ENCODE measurements around the gene TRDMT1.

Gene TRDMT1

GRCh38 chr10:17147884-17148489 lies 53.5 kb downstream of the TRDMT1 start:
- Histone ChIP-seq H3K9me3 (ENCODE audit: insufficient read depth, low read depth, low read length) (no peaks in the 10 kb centered on the region), H3K9ac (ENCODE audit: low read length) (no peak overlapping the region), H3K79me2 (ENCODE audit: control insufficient read depth, insufficient read depth, low read length, poor library complexity) (no peaks in the 10 kb centered on the region), H3K79me1 (ENCODE audit: low read length) (no peaks in the 10 kb centered on the region), H3K36me3 (ENCODE audit: control insufficient read depth in 1 of 2, insufficient read depth in 2 of 2, low read length in 2 of 2) (no peaks in the 10 kb centered on the region), H3K4ac (ENCODE audit: low read depth, low read length) (no peak overlapping the region), H2BK120ac (ENCODE audit: insufficient read depth, low read length, poor library complexity) (no peak overlapping the region), H3K4me3 (ENCODE audit: low read depth, low read length) (no peak overlapping the region), H3K27ac (ENCODE audit: low read depth, low read length) (no peak overlapping the region), H3K23ac (ENCODE audit: low read length) (no peak overlapping the region), H4K12ac (ENCODE audit: low read depth, low read length) (no peak overlapping the region), H4K91ac (ENCODE audit: low read depth, low read length) (no peak overlapping the region), H3K4me2 (ENCODE audit: low read length) (no peak overlapping the region), H4K8ac (ENCODE audit: low read depth, low read length) (no peak overlapping the region), H3K14ac (ENCODE audit: low read length) (no peak overlapping the region), H3K27me3 (ENCODE audit: insufficient read depth, low read length) (no peaks in the 10 kb centered on the region), H2AK5ac (ENCODE audit: low read length) (no peak overlapping the region), H2AFZ (ENCODE audit: insufficient read depth, low read length, poor library complexity) (no peak overlapping the region), H3K4me1 (ENCODE audit: control insufficient read depth in 1 of 2, insufficient read depth in 2 of 2, low read length in 2 of 2) (peaks cover 0 to 2% of the 10 kb centered on the region in 2 experiments), H2BK5ac (ENCODE audit: low read depth, low read length, poor library complexity) (no peak overlapping the region), H3K18ac (ENCODE audit: low read length) (no peak overlapping the region), H2BK12ac (ENCODE audit: low read length) (no peak overlapping the region)
- DNase-seq = no peak
- WGBS (ENCODE audit: extremely low coverage, insufficient coverage, insufficient read length) = no CpG with 5 or more reads among the region's 5 CpGs

- no peak overlapping the region for H2AK5ac ChIP-seq (ENCODE audit: low read length)
- no peak for DNase-seq
- H3K27ac ChIP-seq (ENCODE audit: low read depth, low read length) = no peak overlapping the region
- H2BK12ac ChIP-seq (ENCODE audit: low read length) = no peak overlapping the region
- H3K4ac ChIP-seq (ENCODE audit: low read depth, low read length) = no peak overlapping the region
- H3K23ac ChIP-seq (ENCODE audit: low read length) = no peak overlapping the region
- no peaks in the 10 kb centered on the region for H3K79me1 ChIP-seq (ENCODE audit: low read length)
- no peak overlapping the region for H3K18ac ChIP-seq (ENCODE audit: low read length)
- no peak overlapping the region for H4K91ac ChIP-seq (ENCODE audit: low read depth, low read length)
- no peak overlapping the region for H3K4me3 ChIP-seq (ENCODE audit: low read depth, low read length)
- H2BK120ac ChIP-seq (ENCODE audit: insufficient read depth, low read length, poor library complexity) = no peak overlapping the region
- no CpG with 5 or more reads among the region's 3 CpGs for WGBS (ENCODE audit: extremely low coverage, insufficient coverage, insufficient read length)
- H3K9me3 ChIP-seq (ENCODE audit: insufficient read depth, low read depth, low read length) = no peaks in the 10 kb centered on the region
- no peak overlapping the region for H3K9ac ChIP-seq (ENCODE audit: low read length)
- no peaks in the 10 kb centered on the region for H3K79me2 ChIP-seq (ENCODE audit: control insufficient read depth, insufficient read depth, low read length, poor library complexity)
- no peak overlapping the region for H3K4me2 ChIP-seq (ENCODE audit: low read length)
- no peaks in the 10 kb centered on the region for H3K36me3 ChIP-seq (ENCODE audit: control insufficient read depth in 1 of 2, insufficient read depth in 2 of 2, low read length in 2 of 2)
- no peak overlapping the region for H2AFZ ChIP-seq (ENCODE audit: insufficient read depth, low read length, poor library complexity)
- H3K14ac ChIP-seq (ENCODE audit: low read length) = no peak overlapping the region
- no peaks in the 10 kb centered on the region for H3K27me3 ChIP-seq (ENCODE audit: insufficient read depth, low read length)
- H4K8ac ChIP-seq (ENCODE audit: low read depth, low read length) = no peak overlapping the region
- H2BK5ac ChIP-seq (ENCODE audit: low read depth, low read length, poor library complexity) = no peak overlapping the region
- H4K12ac ChIP-seq (ENCODE audit: low read depth, low read length) = no peak overlapping the region
- H3K4me1 ChIP-seq (ENCODE audit: control insufficient read depth in 1 of 2, insufficient read depth in 2 of 2, low read length in 2 of 2) = peaks cover 0 to 2% of the 10 kb centered on the region in 2 experiments
Measured at GRCh38 chr10:17146892-17147291, 54.6 kb downstream of the TRDMT1 start.

- H3K14ac ChIP-seq (ENCODE audit: low read length) = no peak overlapping the region
- H3K79me1 ChIP-seq (ENCODE audit: low read length) = no peaks in the 10 kb centered on the region
- H3K23ac ChIP-seq (ENCODE audit: low read length) = no peak overlapping the region
- no peak overlapping the region for H2BK120ac ChIP-seq (ENCODE audit: insufficient read depth, low read length, poor library complexity)
- no peaks in the 10 kb centered on the region for H3K36me3 ChIP-seq (ENCODE audit: control insufficient read depth in 1 of 2, insufficient read depth in 2 of 2, low read length in 2 of 2)
- H3K18ac ChIP-seq (ENCODE audit: low read length) = no peak overlapping the region
- H3K4me1 ChIP-seq (ENCODE audit: control insufficient read depth in 1 of 2, insufficient read depth in 2 of 2, low read length in 2 of 2) = no peaks in the 10 kb centered on the region
- H3K4me3 ChIP-seq (ENCODE audit: low read depth, low read length) = no peak overlapping the region
- H3K27ac ChIP-seq (ENCODE audit: low read depth, low read length) = no peak overlapping the region
- no CpG with 5 or more reads among the region's 1 CpG for WGBS (ENCODE audit: extremely low coverage, insufficient coverage, insufficient read length)
- H3K4me2 ChIP-seq (ENCODE audit: low read length) = no peak overlapping the region
- no peak overlapping the region for H2BK5ac ChIP-seq (ENCODE audit: low read depth, low read length, poor library complexity)
- no peak overlapping the region for H2AK5ac ChIP-seq (ENCODE audit: low read length)
- H3K4ac ChIP-seq (ENCODE audit: low read depth, low read length) = no peak overlapping the region
- no peaks in the 10 kb centered on the region for H3K27me3 ChIP-seq (ENCODE audit: insufficient read depth, low read length)
- H3K9ac ChIP-seq (ENCODE audit: low read length) = no peak overlapping the region
- H2BK12ac ChIP-seq (ENCODE audit: low read length) = no peak overlapping the region
- H2AFZ ChIP-seq (ENCODE audit: insufficient read depth, low read length, poor library complexity) = no peak overlapping the region
- no peak for DNase-seq
- no peaks in the 10 kb centered on the region for H3K9me3 ChIP-seq (ENCODE audit: insufficient read depth, low read depth, low read length)
- no peak overlapping the region for H4K12ac ChIP-seq (ENCODE audit: low read depth, low read length)
- no peak overlapping the region for H4K91ac ChIP-seq (ENCODE audit: low read depth, low read length)
- no peaks in the 10 kb centered on the region for H3K79me2 ChIP-seq (ENCODE audit: control insufficient read depth, insufficient read depth, low read length, poor library complexity)
- no peak overlapping the region for H4K8ac ChIP-seq (ENCODE audit: low read depth, low read length)
Measured at GRCh38 chr10:17145239-17145638, 56.2 kb downstream of the TRDMT1 start.

GRCh38 chr10:17144757-17145156 lies 56.7 kb downstream of the TRDMT1 start:
- no peak overlapping the region for H4K8ac ChIP-seq (ENCODE audit: low read depth, low read length)
- H3K79me1 ChIP-seq (ENCODE audit: low read length) = no peaks in the 10 kb centered on the region
- H2BK5ac ChIP-seq (ENCODE audit: low read depth, low read length, poor library complexity) = no peak overlapping the region
- H3K9me3 ChIP-seq (ENCODE audit: insufficient read depth, low read depth, low read length) = no peaks in the 10 kb centered on the region
- no peaks in the 10 kb centered on the region for H3K79me2 ChIP-seq (ENCODE audit: control insufficient read depth, insufficient read depth, low read length, poor library complexity)
- no peak overlapping the region for H3K27ac ChIP-seq (ENCODE audit: low read depth, low read length)
- H2AK5ac ChIP-seq (ENCODE audit: low read length) = no peak overlapping the region
- H2AFZ ChIP-seq (ENCODE audit: insufficient read depth, low read length, poor library complexity) = no peak overlapping the region
- no peak overlapping the region for H2BK120ac ChIP-seq (ENCODE audit: insufficient read depth, low read length, poor library complexity)
- no peaks in the 10 kb centered on the region for H3K36me3 ChIP-seq (ENCODE audit: control insufficient read depth in 1 of 2, insufficient read depth in 2 of 2, low read length in 2 of 2)
- H4K12ac ChIP-seq (ENCODE audit: low read depth, low read length) = no peak overlapping the region
- no peak overlapping the region for H3K18ac ChIP-seq (ENCODE audit: low read length)
- no peak for DNase-seq
- H3K4me2 ChIP-seq (ENCODE audit: low read length) = no peak overlapping the region
- no peak overlapping the region for H3K4ac ChIP-seq (ENCODE audit: low read depth, low read length)
- no peak overlapping the region for H3K9ac ChIP-seq (ENCODE audit: low read length)
- no CpG with 5 or more reads among the region's 5 CpGs for WGBS (ENCODE audit: extremely low coverage, insufficient coverage, insufficient read length)
- no peak overlapping the region for H4K91ac ChIP-seq (ENCODE audit: low read depth, low read length)
- no peaks in the 10 kb centered on the region for H3K4me1 ChIP-seq (ENCODE audit: control insufficient read depth in 1 of 2, insufficient read depth in 2 of 2, low read length in 2 of 2)
- H3K27me3 ChIP-seq (ENCODE audit: insufficient read depth, low read length) = no peaks in the 10 kb centered on the region
- H2BK12ac ChIP-seq (ENCODE audit: low read length) = no peak overlapping the region
- no peak overlapping the region for H3K23ac ChIP-seq (ENCODE audit: low read length)
- no peak overlapping the region for H3K14ac ChIP-seq (ENCODE audit: low read length)
- H3K4me3 ChIP-seq (ENCODE audit: low read depth, low read length) = no peak overlapping the region

All from trophoblast cell (in vitro differentiated cells and primary cell).